Kidney epithelial cell (primary cell): ENCODE data around the gene TLCD1. TPM values are rescaled to one million over a fixed set of nuclear protein-coding genes. Genes with fewer than 3 reads are reported as not detected.
A peak's percentile ranks its signal among the peaks of the same experiment; 100 is the strongest.

Experiments used
- DNase-seq: peaks from one replicate; pipeline ENCODE4 v3.0.0-alpha.2; 2010; ENCODE audit warnings: low read depth
- H3K27me3 ChIP-seq: 2 replicates; pipeline ENCODE4 v1.6.0; 2011; ENCODE audit warnings: low read length; ENCODE audit not compliant: control insufficient read depth, insufficient read depth
- H3K36me3 ChIP-seq: 2 replicates; pipeline ENCODE4 v1.5.1; 2011; ENCODE audit warnings: low read length; ENCODE audit not compliant: control insufficient read depth, insufficient read depth
- H3K4me3 ChIP-seq: 2 replicates; pipeline ENCODE4 v1.5.1; 2011; ENCODE audit warnings: low read depth, mild to moderate bottlenecking, control low read depth, low read length
- total RNA-seq: library from RNA; depleted of rRNA; stranded (reverse); fragments of >200 nt; gene quantifications from 2 replicates; pipeline ENCODE4 v1.2.3, GENCODE V29; 2015
- TF ChIP-seq, protein P1 (sequence below): IDR thresholded peaks from 2 replicates; pipeline ENCODE4 v1.5.1; 2011; ENCODE audit warnings: mild to moderate bottlenecking, moderate library complexity, low read length, control low read depth, inconsistent platforms; ENCODE audit not compliant: insufficient read depth, poor library complexity, severe bottlenecking

The TLCD1 gene
- total RNA-seq, 1 donor from 2014 or later: 5.1 TPM

DNA sequence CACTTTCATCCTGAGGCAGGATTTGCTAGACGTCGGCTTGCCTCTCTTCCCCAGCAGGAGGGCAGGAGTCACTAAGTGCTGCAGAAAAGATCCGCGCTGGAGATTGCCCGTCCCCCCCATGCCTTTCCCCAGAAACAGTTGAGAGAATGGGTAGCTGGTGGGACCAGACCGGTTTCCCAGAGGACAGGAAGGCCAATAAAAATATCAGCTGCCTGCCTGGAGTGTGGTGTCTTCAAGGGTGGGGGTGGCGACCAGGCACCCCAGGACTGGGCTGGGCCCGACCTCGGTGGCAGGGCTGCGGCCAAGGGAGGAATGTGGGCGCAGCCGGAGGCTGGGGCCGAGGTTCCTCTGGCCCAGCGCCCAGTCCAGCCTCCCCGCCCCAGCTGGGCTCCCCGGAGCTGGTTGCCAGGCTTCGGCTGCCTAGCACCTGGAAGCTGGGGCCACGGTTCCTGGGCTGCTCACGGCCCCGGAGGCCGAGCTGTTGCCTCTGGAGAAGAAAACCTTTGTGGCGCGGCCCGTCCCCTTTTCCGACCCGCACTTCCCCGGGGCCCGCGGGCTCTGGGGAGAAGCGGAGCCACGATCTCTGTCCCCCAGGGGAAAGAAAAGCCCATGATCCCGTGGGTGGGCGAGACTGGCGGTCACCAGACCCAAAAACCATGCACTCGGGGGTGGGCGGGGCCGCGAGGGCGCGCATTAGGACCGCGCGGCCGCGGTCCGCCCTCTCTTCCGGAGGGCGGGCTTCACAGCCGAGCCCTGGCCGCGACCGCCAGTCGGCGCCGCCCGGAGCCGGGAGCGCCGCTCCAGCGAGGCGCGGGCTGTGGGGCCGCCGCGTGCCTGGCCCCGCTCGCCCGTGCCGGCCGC lies 17.4 kb upstream of the TLCD1 start, which contains the start of gene TRAF4:
TRAF4 (plus strand) TSS at position 769 of the 861 bp plus-strand sequence. CDS start 102 bp downstream, outside the sequence.
- TF ChIP-seq, protein P1, sequence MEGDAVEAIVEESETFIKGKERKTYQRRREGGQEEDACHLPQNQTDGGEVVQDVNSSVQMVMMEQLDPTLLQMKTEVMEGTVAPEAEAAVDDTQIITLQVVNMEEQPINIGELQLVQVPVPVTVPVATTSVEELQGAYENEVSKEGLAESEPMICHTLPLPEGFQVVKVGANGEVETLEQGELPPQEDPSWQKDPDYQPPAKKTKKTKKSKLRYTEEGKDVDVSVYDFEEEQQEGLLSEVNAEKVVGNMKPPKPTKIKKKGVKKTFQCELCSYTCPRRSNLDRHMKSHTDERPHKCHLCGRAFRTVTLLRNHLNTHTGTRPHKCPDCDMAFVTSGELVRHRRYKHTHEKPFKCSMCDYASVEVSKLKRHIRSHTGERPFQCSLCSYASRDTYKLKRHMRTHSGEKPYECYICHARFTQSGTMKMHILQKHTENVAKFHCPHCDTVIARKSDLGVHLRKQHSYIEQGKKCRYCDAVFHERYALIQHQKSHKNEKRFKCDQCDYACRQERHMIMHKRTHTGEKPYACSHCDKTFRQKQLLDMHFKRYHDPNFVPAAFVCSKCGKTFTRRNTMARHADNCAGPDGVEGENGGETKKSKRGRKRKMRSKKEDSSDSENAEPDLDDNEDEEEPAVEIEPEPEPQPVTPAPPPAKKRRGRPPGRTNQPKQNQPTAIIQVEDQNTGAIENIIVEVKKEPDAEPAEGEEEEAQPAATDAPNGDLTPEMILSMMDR: no peak
- peak within 1 kb of the TSS; percentile 59 for H3K4me3 ChIP-seq
- no peaks in the 10 kb centered on the region for H3K27me3 ChIP-seq
- peaks cover 5% of the 10 kb centered on the region for H3K36me3 ChIP-seq
- DNase-seq: no peak

DNA sequence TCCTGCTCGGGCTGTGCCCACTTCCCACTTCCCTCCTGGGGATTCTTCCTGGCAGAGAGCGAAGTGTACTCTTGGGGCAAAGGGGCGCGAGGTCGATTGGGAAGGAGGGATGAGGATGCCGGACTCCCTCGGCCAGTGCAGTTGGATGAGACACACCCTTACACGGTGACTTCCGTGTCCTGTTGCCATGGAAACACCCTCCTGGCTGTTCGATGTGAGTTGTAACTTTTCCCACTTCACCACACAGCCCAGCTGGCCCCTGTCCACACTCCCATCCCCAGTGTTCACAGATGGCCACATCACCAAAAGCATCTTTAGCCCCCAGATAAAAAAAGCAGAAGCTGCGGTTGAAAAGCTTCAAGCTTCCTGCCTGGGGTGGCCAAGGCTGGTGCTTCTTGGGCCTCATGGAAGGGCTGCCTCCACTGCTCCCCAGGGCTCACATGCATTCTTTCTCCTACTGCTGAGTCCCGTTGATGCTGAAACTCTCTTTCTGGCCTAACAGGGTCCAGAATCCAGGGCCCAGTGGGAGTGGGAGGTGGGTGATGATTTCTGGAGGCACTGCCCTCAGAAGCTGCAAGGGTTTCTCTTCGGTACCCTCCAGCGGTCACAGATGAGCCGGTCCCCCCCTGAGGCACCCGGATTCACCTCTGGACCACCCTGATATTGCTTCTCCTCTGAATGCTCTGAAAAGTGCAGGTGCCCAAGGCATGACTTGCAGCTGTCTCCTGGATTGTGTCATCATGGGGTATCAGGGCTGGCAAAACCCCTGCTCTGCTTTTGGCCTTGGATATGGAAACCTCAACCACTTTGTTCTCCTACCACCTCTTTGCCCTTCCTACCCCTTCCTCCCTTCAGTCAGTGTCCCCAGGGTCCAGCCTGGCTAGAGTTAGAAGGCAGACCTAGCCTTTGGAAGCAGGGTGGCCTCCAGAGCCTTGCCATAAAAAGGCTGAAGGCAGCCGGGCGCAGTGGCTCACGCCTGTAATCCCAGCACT lies 15.6 kb upstream of the TLCD1 start:
- Histone ChIP-seq H3K4me3 (no peak overlapping the region), H3K36me3 (peaks cover 2% of the 10 kb centered on the region), H3K27me3 (no peaks in the 10 kb centered on the region)
- TF ChIP-seq, protein P1: no peak
- no peak for DNase-seq

DNA sequence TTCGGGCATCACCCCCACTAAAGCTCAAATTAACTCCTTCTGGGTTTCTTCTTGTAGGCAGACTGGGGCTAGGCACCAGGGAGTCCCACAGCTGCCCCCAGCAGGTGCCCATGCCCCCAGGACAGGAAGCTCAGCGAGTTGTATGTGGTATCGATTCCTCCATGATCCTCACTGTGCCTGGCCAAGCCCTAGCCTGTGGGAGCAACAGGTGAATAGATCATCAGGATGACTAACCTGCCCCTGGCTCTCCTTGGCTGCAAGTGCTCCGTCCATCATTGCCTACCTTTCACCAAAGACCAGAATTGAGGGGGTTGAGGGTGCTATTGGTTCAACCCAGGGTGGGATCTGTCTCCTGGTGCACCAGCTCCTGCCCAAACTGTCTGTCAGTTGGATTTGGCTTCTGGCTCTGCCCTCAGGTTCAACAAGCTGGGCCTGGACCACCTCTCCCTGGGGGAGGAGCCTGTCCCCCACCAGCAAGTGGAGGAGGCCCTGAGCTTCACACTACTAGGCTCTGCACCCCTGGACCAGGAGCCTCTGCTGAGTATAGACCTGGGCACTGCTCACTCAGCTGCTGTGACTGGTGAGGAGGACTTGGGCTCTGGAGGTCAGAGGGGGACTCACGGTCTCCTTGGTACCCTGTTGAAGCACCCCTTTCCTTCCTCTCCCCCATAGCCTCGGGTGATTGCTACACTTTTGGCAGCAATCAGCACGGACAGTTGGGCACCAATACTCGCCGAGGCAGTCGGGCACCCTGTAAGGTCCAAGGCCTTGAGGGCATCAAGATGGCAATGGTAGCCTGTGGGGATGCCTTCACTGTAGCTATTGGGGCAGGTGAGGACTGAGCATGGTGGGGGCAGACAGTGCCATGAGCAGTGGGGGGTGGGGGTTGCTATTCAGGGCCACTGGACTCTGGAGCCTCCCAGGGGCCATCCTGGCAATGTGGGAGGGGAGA lies 14.6 kb upstream of the TLCD1 start:
- Histone ChIP-seq H3K27me3 (no peaks in the 10 kb centered on the region), H3K4me3 (no peak overlapping the region), H3K36me3 (no peaks in the 10 kb centered on the region)
- no peak for DNase-seq
- TF ChIP-seq, protein P1: no peak

DNA sequence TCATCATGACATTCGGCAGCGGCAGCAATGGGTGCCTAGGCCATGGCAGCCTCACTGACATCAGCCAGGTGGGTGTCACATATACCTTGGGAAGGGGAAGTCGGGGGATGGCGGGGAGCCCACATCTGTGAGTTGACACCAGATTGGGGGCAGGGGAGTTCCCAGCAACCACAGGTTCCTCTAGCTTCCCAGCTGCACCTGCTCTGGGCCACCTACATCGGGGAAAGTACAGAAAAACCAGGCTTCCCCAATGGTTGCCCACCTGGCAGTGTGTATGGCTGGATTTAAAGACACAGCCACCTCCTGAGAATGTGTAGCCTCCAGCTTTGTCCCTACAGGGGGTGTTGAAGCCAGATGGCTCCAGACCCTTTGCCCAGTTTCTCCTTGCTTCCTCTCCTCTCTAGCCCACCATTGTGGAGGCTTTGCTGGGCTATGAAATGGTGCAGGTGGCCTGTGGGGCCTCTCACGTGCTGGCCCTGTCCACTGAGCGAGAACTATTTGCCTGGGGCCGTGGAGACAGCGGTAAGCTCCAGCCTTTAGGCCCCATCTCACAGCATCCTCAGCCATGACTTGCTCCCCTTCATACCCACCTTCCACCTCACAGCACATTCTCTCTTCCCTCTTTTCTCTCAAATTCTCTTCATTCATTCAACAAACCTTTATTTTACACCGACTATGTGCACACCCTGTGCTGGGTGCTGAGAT lies 12.8 kb upstream of the TLCD1 start:
- TF ChIP-seq, protein P1: no peak
- Histone ChIP-seq H3K36me3 (no peaks in the 10 kb centered on the region), H3K4me3 (no peak overlapping the region), H3K27me3 (no peaks in the 10 kb centered on the region)
- no peak for DNase-seq
